ENCODE results near the gene TMEM109. TPM values are rescaled to one million over a fixed set of nuclear protein-coding genes. Genes with fewer than 3 reads are reported as not detected.

Gene TMEM109
- total RNA-seq, 1 experiment from 2014 or later: 43.5 TPM

DNA sequence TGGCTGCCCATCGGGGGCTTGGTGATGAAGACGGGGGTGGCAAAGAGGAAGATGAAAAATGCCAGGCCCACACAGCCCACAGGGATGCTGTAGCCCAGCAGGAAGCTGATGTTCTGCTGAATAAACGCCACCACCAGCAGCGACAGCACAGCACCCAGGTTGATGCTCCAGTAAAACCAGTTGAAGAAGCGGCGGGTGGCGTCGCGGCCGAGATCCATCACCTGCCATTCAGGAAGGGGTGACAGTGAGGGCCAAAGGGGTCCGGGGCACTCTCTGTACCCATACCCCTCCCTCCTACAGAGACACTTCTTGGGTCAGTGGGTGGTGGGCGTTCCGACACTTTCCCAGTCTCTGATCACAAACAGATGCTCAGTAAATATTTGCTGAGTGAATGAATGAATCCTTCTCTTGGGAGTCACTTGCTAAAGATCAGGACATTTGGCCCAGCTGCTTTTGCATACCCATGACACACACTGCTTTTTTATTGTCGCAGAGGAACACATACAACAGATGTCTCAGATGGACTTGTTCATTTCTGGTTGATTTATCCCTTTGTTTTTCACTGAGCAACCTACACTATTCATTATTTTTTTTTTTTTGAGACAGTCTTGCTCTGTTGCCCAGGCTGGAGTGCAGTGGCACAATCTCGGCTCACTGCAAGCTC lies 32.8 kb downstream of the TMEM109 start:
- DNase-seq (ENCODE audit: low read depth, low spot score): no peak
- in situ Hi-C loops (cut with HindIII; ENCODE audit: low pct_unique_long_range_greater_than_20kb, low sequenced_read_pairs): no loop called here

DNA sequence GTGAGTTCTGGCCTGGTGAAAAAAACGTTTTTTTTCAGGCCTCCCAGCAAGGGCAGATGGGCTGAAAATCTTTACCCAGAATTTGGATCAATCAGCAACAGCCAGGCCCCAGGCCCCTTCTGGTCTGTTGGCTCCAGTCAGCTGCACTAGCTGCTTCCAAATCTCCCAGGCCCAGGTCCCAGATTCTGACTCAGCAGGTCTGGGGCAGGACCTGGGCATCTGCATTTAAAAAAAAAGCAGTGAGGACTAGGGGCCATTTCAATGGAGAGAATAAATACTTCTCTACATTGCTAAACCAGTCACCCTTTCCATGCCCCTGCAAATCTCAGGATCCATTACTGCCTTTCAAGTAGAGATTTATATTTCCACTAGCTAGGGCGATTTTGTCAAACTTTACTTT lies 33.7 kb downstream of the TMEM109 start:
- in situ Hi-C loops (cut with HindIII; ENCODE audit: low pct_unique_long_range_greater_than_20kb, low sequenced_read_pairs): no loop called here

DNA sequence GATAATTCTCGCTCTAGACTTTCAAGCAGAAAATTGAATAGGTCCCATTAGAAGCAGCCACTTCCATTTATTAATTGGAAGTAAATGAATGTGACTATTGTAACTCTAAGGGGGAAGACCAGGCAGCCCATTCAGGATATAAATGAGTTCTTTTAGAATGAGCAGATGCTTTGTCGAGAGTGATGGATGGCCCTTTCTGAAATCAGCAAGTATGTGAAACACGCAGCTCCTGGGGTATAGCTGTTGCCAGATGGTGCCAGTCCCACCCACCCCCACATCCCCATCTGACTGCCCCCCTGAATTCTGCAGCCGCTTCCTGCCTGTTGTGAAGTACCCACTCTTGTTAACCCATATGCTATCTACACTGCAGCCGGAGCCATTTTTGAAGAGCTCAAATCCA lies 34.3 kb downstream of the TMEM109 start:
- peak; percentile 58 for DNase-seq (ENCODE audit: low read depth, low spot score)
- in situ Hi-C loops (cut with HindIII; ENCODE audit: low pct_unique_long_range_greater_than_20kb, low sequenced_read_pairs): no loop called here

More for the DNA sequence above, 33.7 kb downstream of the TMEM109 start:
- DNase-seq (ENCODE audit: low read depth, low spot score): no peak

DNA sequence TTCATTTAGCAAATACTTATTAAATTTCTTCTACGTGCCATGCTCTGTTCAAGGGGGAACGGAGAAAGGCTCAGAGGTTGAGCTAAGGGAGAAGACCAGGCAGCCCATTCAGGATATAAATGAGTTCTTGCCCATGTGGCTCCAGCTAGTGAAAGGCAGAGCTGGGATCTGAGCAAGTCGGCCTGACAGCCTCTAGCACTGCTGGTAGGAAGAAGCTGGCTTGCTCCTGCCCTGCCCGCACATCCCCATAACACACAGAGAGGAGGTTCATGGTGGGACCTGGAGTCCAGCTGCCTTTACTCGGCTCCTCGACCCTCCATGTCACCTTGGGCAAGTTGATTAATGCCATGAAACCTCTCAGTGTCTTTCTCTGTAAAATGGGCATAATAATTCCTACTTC lies 36.1 kb downstream of the TMEM109 start:
- no peak for DNase-seq (ENCODE audit: low read depth, low spot score)
- in situ Hi-C loops (cut with HindIII; ENCODE audit: low pct_unique_long_range_greater_than_20kb, low sequenced_read_pairs): no loop called here

DNA sequence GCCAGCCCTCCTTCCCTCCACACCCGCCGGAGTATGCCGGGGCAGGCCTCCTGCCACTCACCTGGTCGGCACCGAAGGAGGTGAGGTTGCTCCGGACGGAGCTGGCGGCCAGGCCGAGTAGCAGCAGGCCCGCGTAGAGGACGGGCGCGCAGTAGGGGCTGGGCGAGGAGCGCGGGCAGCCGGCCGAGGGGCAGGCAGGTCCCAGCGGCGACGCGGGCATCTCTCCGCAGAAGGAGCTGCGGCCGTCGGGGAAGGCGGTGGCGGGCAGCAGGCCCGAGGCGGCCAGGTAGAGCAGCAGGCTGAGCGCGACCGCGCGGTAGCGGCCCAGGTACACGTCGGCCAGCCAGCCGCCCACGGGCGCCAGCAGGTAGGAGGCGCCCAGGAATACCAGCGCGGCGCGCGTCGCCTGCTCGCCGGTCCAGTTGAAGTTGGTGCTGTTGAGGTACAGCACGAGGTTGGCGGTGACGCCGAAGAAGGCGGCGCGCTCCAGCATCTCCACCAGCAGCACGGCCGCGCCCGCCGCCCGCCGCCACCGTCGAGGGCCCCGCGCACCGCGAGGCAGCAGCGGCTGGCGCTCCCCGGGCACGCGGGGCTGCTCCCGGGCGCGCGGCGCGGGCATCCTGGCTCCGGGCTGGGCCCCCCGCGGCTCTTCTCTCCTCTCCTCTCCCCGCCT lies 37.1 kb downstream of the TMEM109 start:
- in situ Hi-C loops (cut with HindIII; ENCODE audit: low pct_unique_long_range_greater_than_20kb, low sequenced_read_pairs): no loop called here

DNA sequence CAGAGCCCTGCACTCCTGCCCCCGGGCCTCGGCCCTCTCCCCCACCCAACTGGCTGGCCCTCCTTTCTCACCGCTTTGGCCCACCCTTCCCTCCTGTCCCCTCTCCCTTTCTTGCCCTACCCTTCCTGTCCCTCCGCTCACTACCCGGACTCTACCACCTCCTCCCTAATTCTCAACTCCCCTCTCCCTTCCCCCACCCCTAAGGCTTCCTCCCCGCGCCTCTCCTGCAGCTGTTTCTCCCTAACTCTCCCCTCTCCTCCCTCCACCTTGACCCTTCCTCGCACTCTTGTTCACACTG lies 37.6 kb downstream of the TMEM109 start:
- DNase-seq (ENCODE audit: low read depth, low spot score): no peak
- in situ Hi-C loops (cut with HindIII; ENCODE audit: low pct_unique_long_range_greater_than_20kb, low sequenced_read_pairs): no loop called here

More for the DNA sequence above, 37.1 kb downstream of the TMEM109 start:
- no peak for DNase-seq (ENCODE audit: low read depth, low spot score)

DNA sequence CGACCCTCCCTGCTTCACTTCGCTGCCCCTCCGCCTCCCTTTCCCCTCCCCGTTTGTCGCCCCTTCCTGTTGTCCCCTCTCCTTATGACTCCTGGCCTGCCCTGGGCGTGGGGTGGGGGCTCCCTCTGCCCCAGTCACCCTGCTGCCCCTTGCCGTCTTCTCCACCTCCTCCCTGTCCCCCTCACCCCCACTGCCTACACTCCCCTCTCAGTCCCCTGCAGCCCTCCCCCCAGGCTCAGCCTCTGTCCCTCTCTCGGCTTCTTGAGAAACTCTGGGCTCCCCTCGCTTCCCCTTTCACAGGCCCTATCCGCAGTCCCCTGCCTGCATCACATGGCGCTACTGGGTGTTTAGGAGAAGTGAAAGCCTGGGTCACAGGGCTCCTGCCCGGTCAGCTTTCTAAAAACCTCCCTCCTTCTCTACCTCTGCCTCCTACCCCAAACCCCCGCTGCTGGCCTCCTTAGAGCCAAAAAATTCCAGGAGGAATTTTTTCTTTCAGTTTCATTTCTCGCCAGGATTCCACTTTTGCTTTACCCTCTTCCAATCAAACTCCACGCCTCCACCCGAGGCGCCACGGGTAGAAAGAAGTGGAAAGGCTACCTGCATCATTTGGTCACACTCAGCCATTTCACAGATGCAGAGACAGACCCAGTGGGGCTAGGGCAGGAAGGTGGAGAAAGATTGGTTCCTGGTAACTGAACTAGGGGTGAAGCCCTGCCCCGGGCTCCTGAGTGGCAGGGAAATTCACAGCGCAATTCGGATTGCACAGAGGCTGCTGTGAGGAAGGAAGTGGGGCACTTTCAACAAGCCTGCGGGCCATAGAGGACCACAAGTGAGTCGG lies 38.2 kb downstream of the TMEM109 start, which contains the start of gene SLC15A3:
SLC15A3 (minus strand) TSS at position 273 of the 838 bp plus-strand sequence. CDS start 625 bp downstream, outside the sequence.
- in situ Hi-C loops (cut with HindIII; ENCODE audit: low pct_unique_long_range_greater_than_20kb, low sequenced_read_pairs): no loop called here
- no peak for DNase-seq (ENCODE audit: low read depth, low spot score)

DNA sequence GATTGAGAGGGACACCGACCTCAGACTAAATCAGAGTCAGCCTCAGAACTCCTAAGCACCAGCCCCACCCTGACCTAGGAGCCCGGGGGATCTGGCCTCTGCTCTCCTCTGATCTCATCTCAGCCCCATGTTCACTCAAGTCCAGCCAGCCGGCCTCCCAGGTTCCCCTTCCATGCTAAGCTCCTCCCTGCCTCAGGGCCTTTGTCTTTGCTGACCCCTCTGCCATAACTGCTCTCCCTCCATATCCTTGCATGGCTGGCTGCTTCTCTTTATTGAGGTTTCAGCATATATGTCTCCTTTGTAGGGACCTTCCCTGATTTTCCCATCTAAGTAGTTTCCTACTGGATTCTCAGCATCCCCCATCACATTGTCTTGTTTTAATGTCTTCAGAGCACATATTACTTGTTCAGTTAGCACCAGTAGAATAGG lies 38.8 kb downstream of the TMEM109 start:
- in situ Hi-C loops (cut with HindIII; ENCODE audit: low pct_unique_long_range_greater_than_20kb, low sequenced_read_pairs): no loop called here
- DNase-seq (ENCODE audit: low read depth, low spot score): no peak

DNA sequence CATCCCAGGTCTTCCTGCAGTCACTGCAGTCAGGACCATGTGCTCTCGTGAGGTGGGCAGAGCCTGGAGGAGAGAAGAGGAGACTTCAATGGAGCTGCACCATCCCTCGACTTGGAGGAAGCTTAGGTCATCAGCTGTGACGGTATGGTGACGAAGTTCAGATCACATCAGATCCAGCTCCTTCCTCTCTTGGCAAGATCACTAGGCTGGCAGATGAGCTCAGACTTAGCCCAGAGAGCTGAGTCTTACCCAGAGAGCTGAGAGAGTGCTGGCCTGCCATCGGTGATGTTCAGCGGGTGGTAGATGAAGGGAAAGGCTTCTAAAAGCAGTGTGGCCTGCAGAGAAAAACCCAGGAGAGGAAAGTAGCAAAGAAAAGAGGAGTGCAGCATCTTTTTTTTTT lies 39.8 kb downstream of the TMEM109 start:
- no peak for DNase-seq (ENCODE audit: low read depth, low spot score)
- in situ Hi-C loops (cut with HindIII; ENCODE audit: low pct_unique_long_range_greater_than_20kb, low sequenced_read_pairs): no loop called here

DNA sequence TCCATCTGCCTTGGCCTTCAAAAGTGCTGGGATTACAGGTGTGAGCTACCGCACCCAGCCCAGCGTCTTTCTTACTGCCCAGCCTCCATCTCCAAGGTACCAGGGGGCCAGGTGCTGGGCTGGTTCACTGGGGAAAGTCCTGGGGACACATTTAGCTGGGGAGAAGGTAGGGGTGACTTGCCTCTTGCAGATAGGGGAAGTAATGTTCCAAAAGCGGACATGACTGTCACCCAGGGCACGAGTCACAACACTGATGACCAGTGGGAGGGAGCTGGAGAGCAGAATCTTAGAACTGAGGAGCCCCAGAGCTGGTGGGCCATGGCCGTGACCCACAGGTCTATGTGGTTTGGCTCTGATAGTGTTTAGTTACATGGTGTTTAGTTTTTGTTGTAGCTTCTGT lies 40.5 kb downstream of the TMEM109 start:
- in situ Hi-C loops (cut with HindIII; ENCODE audit: low pct_unique_long_range_greater_than_20kb, low sequenced_read_pairs): no loop called here
- DNase-seq (ENCODE audit: low read depth, low spot score): no peak

DNA sequence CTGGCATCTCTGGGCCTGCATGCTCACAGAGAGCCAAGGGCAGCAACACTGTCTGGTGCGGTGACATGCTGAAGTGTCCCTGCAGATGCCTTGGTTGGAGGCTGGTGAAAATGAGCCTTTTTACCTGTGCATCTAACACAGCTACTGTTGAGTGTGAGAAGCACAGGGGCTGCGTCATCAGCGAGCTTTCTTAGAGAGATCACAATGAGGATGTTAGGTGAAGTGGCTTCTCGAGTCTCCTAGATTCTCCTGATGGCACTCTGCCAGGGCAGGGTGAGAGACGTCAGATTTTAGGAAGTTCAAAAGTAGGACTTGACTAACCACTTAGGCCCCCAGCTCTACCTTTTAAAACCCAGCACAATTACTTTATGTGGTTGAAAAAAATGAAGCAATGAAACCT lies 41.6 kb downstream of the TMEM109 start:
- DNase-seq (ENCODE audit: low read depth, low spot score): no peak
- in situ Hi-C loops (cut with HindIII; ENCODE audit: low pct_unique_long_range_greater_than_20kb, low sequenced_read_pairs): no loop called here

DNA sequence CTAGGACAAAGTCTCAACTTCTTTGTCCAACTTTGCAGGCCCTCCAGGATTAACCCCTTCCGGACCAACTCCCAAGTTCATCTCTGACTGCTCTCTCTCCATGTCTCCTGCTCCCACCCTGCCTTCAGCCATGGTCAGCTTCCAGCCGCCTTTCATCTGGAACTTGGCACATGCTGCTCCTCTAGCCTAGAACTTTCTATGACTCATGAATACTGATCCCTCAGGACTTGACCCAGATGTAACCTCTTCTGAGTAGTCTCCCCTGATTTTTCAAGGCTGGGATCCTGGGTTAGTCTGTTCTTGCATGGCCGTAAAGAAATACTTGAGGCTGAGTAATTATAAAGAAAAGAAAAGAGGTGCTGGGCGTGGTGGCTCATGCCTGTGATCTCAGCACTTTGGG lies 43.2 kb downstream of the TMEM109 start:
- no peak for DNase-seq (ENCODE audit: low read depth, low spot score)

DNA sequence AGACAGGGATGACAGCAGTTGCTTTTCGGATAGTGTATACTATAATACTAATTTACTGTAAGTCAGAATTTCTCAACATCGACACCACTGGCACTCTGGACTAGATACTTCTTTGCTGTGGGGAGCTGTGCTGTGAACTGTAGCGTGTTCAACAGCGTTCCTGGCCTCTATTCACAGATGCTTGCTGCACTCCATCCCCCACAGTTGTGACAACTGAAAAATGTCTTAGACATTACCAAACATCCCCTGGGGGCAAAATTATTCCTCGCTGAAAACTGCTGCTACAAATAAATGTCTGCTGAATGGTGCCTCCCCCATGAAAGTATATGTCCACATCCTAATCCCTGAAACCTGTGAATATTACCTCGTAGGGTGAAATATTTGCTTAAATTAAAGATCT lies 45.5 kb downstream of the TMEM109 start:
- no peak for DNase-seq (ENCODE audit: low read depth, low spot score)
- in situ Hi-C loops (cut with HindIII; ENCODE audit: low pct_unique_long_range_greater_than_20kb, low sequenced_read_pairs): no loop called here

More for the DNA sequence above, 43.2 kb downstream of the TMEM109 start:
- in situ Hi-C loops (cut with HindIII; ENCODE audit: low pct_unique_long_range_greater_than_20kb, low sequenced_read_pairs): no loop called here

DNA sequence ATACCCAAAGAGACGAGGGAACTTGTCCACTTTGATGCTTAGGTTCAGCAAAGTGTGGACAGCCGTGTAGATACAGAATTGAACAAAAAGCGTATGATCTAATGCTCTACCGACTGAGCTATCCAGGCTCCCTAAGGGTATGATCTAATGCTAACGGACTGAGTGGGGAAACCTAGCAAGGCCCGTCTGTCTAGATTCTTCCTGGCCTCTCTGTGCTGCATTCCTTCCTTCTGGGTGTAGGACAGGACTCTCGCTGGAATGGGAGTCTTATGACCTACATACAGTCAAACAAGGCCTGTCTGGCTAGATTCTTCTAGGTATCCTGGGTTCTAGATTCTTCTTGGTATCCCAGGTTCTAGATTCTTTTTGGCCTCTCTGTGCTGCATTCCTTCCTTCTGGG lies 46.4 kb downstream of the TMEM109 start:
- in situ Hi-C loops (cut with HindIII; ENCODE audit: low pct_unique_long_range_greater_than_20kb, low sequenced_read_pairs): no loop called here
- no peak for DNase-seq (ENCODE audit: low read depth, low spot score)

DNA sequence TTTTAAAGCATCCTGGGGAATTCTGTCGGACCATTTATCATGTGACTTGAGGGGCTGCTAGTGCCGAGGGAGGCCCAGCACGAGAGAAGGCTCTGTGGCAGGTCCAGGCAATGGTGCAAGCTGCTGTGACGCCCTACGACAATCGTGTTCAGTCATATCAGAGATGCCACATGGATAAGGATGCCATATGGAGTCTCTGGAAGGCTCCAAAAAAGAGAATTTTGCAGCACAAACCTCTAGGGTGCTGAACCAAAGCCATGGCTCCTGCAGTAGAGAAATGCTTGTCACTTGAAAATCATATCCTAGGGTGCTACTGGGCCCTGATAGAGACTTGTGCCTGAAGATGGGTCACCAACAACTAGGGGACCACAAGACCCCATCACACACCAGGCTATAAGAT lies 50.8 kb downstream of the TMEM109 start:
- no peak for DNase-seq (ENCODE audit: low read depth, low spot score)
- in situ Hi-C loops (cut with HindIII; ENCODE audit: low pct_unique_long_range_greater_than_20kb, low sequenced_read_pairs): no loop called here

DNA sequence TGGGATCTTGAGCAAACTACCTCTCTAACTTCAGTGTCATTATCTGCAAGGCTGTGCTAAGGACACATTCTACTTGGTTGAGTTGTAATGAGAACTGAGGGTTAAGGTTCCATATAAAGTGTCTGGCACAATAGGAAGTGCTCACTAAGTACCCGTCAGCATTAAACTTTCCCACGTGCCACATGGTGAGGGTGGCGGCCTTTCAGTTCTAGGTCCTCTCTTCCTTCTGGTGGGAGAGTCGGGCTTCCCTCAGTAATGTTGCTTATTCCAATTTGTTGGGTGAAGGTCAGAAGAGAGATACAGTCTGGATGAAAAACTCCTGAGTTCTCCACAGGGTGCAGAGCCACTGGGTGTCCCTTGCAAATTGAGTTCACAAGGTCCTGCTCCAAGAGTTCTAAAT lies 52.9 kb downstream of the TMEM109 start:
- DNase-seq (ENCODE audit: low read depth, low spot score): no peak
- in situ Hi-C loops (cut with HindIII; ENCODE audit: low pct_unique_long_range_greater_than_20kb, low sequenced_read_pairs): no loop called here

DNA sequence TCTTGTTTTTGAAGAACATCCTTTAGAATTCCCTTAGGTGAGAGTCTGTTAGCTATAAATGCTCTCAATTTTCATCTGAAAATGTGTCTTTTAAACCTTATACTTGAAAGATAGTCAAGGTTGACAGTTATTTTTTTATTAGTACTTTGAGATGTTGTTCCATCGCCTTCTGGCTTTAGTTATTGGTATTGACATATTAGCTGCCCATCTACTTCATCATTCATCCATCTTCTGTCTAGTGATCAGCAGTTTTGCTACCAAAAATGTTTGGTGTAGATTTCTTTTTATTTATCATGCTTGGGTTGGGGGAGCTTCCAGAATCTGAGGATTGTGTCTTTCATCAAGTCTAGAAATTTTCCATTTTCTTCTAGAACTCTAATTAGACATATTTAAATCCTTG lies 54.3 kb downstream of the TMEM109 start:
- in situ Hi-C loops (cut with HindIII; ENCODE audit: low pct_unique_long_range_greater_than_20kb, low sequenced_read_pairs): no loop called here
- DNase-seq (ENCODE audit: low read depth, low spot score): no peak

DNA sequence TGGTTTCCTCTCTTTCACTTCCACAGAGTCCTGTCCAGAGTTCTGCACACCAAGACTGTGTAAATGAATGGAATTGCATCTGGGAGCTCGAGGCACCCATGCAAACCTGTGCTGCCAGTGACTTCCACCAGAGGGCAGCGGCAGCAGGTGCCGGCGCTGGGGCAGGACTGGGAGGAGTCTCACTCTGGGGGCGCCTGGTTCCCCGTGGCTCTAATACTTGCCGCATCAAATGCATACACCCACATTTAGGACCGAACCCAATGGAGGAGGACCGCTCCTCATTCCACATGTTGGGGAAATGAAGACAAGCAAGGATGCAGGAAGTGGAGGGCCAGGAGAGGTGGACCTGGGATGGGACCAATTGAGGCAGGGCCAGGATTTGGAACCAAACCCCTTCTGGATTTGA lies 56.4 kb downstream of the TMEM109 start:
- DNase-seq (ENCODE audit: low read depth, low spot score): peak; percentile 55
- in situ Hi-C loops (cut with HindIII; ENCODE audit: low pct_unique_long_range_greater_than_20kb, low sequenced_read_pairs): no loop called here

DNA sequence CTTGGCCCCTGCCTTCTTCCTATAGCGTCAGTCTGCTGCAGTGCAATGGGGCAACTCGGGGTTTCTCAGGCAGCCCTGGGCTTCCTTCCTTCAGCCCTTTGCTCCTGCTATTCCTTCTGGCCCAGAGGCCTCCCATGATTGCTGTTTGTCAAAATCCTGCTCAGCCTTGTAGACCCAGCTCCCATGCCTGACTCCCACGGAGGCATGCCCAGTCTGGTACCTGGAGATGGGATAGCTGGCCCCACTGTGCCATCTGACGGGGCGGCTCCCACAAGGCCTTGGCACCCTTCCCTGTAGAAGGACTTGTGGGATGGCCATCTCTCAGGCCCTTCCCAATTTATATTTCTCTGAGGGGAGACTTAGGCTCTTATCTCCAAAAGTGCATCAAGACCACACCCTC lies 56.9 kb downstream of the TMEM109 start:
- in situ Hi-C loops (cut with HindIII; ENCODE audit: low pct_unique_long_range_greater_than_20kb, low sequenced_read_pairs): no loop called here
- no peak for DNase-seq (ENCODE audit: low read depth, low spot score)
